HG03457 (cell line): ENCODE measurements around the gene DPM2.

ENCODE experiments used
- ATAC-seq: cut with Tn5 transposase; IDR thresholded peaks from one replicate; pipeline ENCODE4 v1.9.1; 2021; ENCODE audit warnings: moderate number of reproducible peaks; ENCODE audit not compliant: unreplicated experiment

Gene DPM2

GRCh38 chr9:127920794-127921193, 16.9 kb downstream of the DPM2 start:
- ATAC-seq = no peak

DNA sequence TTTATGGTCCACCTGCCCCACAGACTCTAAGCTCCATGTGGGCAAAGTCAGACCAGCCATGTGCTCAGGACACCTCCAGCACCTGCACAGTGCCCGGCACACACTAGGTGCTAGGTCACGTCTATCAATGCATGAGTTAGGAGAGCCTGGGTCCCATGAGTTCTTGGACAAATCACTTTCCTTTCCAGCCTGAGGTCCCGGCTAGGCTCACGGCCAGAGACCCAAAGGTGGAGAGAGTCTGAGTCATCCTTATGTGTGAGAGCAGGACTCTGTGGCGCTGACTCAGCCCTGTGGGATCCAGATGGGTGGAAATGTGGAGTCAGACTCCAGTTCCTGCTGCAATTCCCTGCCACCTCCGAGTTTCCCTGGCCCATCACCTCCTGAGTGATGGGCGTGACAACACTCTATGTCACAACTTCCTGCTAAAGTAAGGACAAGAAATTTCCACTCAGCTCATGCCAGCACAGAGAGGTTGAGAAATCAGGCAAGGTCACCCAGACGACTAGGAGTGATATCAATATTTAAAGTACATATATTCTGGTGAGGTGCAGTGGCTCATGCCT, 18.3 kb downstream of the DPM2 start:
- no peak for ATAC-seq

- ATAC-seq = no peak
Measured at GRCh38 chr9:127918183-127919107, 19.2 kb downstream of the DPM2 start.

DNA sequence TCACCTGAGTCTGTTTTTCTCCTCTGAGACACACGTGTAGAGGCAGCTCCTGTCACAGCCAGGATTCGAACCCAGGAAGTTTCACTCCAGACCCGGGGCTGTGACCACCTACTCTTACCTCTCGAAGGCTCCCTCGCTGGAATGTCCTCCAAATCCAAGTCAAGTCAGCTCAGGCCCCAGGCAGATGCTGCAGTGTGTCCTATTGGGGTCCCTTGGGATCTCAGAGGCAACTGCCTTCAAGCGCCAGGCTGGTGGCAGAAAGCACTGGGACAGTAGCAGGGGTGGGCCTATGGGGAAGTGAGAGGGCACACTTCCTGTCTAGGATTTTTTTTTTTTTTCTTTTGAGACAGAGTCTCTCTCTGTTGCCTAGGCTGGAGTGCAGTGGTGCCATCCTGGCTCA, 20.1 kb downstream of the DPM2 start:
- ATAC-seq = peak; percentile 13

- peak; percentile 42 for ATAC-seq
Measured at GRCh38 chr9:127916720-127917581, 20.7 kb downstream of the DPM2 start, which contains the start of gene ST6GALNAC4. Gene ST6GALNAC4, minus strand, starts transcription at chr9:127917041. Its CDS starts 622 bp downstream, at chr9:127916419.

- no peak for ATAC-seq
Measured at GRCh38 chr9:127915801-127916719, 21.6 kb downstream of the DPM2 start.

DNA sequence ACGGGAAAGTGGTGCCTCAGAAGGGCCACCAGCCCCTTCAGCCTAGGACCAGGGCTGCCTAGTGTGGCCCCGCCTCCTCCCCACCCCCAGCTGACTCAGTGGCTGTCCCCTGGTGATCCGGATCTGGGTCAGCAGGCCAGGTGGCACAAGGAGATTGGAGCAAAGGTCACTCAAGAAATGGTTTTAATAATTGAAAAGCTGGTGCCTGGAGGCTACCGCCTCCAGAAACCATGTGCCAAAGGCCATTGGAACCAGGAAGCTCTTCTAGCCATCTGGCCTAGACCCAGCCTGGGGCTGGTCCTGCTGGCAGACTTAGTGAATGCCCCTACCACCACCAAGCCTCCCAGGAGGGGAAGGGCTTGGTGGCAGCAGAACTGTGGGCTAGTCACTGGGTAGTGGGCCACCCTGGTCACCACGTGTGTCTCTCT, 22.3 kb downstream of the DPM2 start:
- no peak for ATAC-seq

GRCh38 chr9:127913682-127914081, 24.0 kb downstream of the DPM2 start:
- ATAC-seq = no peak

- no peak for ATAC-seq
Measured at GRCh38 chr9:127912882-127913281, 24.8 kb downstream of the DPM2 start.

GRCh38 chr9:127912296-127912695, 25.4 kb downstream of the DPM2 start:
- ATAC-seq = no peak

DNA sequence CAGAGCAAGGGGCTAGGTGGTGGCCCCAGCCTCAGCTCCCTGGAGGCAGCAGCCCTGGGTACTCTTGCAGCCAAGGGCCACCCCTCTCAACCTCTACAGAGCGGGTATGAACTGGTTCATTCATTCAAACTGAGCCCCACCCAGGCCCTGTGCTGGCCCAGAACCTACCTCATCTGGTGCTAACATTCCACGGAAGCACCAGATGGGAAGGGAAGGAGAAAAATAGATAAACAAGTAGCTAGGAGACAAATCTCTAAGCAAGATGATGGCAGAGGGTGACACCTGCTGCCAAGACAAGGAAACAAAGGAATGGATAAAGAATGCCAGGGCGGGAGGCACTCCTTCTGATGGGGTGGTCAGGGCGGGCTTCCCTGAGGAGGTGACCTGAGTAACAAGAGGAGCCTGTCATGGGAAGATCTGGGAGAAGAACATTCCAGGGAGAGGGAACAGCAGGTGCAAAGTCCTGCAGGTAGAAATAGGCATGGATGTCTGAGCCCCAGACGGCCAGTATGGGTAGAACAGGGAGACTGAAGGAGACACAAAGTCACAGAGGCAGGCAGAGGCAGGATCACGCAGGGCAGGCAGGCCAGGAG, 26.9 kb downstream of the DPM2 start:
- ATAC-seq = no peak

- ATAC-seq = no peak
Measured at GRCh38 chr9:127909839-127910273, 27.8 kb downstream of the DPM2 start.

DNA sequence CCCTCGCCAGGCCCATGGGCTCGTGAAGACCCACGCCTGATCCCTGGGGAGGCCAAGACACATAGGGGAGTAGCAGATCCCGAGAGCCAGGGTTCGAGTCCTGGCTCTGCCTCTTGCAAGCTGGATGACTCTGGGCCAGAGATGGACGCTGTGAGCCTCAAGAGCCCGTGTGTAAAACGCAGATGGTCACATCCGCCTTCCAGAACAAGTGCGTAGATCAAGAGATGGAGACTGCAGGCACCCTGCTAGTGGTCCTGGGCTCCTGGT, 29.1 kb downstream of the DPM2 start:
- ATAC-seq = no peak

- ATAC-seq = no peak
Measured at GRCh38 chr9:127907867-127908659, 29.6 kb downstream of the DPM2 start.

DNA sequence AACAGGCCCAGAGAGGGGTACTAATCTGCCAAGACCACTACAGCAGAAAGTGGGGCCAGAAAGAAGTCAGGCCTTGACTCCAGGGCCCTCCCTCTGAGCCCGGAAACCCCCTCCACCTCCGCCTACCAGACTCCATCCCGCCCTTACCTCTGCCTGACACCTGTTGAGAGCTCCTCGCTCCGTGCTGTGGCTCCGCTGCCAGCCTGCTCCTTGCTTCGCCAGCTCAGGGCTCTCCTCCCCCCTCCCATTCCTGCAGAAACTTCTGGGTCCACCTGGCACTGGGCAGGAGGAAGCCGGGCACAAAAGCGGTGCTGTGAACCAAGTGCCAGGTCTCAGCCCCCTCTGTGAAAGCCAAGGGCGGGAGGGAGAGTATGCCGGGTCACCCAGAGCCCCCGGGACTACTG, 31.9 kb downstream of the DPM2 start:
- ATAC-seq = no peak

DNA sequence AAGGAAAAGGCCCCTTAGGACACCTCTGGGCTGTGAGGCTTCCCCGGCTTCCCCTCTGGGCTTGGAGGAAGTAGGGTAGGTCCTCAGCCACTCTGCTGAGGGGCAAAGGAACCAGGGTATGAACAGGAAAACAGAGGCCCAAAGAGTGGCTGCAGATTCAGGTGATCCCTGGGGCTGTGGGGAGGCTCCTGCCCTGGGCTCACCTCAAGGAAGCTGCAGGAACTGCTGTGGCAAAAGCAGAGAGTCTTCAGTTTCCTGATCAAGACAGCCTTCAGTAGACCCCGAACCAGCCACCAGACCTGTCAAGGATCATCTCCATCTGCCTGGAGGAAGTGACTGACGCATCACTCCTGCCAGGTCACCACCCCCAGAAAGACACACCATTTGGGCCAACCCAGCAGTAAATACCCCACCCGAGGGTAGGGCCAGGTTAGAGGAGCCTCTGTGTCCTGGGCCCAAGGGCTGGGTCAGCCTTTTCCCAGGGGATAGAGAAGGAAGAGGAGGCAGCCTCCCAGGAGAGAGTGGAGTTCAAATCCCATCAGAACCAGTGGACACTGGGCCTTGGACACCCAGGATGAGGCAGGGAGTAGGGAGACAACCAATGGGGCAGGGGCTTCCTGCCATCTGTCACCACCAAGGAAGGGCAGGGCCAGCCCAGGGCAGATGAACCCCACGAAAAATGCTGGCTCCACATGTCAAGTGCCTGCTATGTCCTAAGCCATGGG, 32.5 kb downstream of the DPM2 start:
- no peak for ATAC-seq

DNA sequence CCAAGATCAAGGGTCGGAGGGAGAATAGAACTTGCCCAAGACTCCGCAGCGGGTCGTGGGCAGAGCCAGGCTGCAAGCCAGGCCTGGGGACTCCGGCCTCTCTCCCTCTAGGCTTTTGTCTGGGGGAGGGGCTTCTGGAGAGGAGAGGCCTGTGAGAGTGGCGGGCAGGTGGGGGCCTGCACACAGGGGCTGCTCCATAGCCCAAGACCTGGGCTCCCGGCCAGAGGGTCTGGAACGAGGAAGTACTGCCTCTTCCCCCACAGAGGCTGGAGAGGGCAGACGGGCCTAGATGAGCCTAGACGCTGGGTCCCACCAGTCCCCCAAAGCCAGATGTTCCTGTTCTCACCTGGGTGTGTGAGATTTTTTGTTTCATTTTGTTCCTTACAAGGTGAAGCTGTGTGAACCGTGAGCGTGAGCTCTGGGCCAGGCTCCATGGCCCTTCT, 33.1 kb downstream of the DPM2 start:
- no peak for ATAC-seq
